Measurements from ENCODE around the gene C1QTNF1. TPM values are rescaled to one million over a fixed set of nuclear protein-coding genes. Genes with fewer than 3 reads are reported as not detected.
A peak's percentile ranks its signal among the peaks of the same experiment; 100 is the strongest.
"Not testable (repeated sequence)": the region's sequence is repeated elsewhere in the genome, so short reads cannot be mapped to it uniquely, and the experiment has no call there.

The C1QTNF1 gene
- total RNA-seq, 2 experiments from 2014 or later: 0.12 to 0.14 TPM

GRCh38 chr17:79008666-79009387 lies 15.1 kb upstream of the C1QTNF1 start:
- Mint-ChIP-seq H3K4me3 (peak overlapping the region; percentile 93), H3K27ac (peak overlapping the region; percentile 93), H3K27me3 (no peaks in the 10 kb centered on the region), H3K9me3 (no peaks in the 10 kb centered on the region), H3K36me3 (peaks cover 7% of the 10 kb centered on the region), H3K4me1 (peaks cover 31% of the 10 kb centered on the region)
- DNase-seq: no peak

DNA sequence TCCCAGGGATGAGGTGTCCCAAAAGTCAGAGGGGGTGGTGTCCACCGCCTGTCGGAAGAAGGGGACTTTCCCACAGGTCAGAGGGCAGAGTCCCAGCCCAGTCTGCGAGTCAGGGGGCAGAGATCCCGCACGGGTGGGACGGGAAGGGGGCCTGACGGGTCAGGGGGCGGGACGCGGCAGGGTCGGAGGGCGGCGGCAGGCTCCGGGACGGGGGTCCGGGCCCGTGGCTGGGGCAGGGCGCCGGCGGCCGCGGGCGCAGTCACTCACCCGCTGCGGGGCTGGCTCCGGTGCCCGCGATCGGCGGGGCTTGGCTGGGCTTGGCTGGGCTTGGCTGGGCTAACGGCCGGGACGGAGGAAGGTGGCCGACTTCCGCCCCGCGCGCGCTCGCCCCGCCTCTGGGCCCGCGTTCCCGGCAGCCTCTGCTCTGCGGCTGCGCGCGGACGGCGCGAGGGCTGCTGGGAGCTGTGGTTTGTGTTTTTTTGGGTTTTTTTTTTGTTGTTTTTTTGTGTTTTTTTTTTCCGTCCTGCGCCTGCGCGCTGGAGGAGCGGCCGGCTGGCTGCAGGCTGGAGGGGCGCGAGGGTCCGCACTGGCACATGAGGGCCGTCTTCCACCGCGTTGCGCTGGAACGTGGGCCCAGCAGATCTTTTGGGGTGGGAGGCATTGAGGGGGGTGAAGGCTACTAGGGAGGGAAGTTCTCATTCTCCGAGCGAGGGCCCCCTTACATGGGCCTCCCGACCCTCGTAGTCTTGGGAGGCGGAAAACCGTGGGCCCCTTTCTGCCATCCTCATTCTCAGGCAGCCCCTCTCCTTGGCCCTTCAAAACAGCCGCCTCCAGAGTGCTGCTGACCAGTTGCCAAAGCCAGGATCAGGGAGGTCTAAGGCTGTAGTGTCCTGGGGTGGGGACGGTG lies 14.3 kb upstream of the C1QTNF1 start, which contains the start of gene CANT1:
CANT1 (minus strand) TSS at position 368 of the 907 bp plus-strand sequence. CDS start 12,142 bp downstream, outside the sequence.
- H3K27me3 Mint-ChIP-seq: no peaks in the 10 kb centered on the region
- peaks cover 8% of the 10 kb centered on the region for H3K36me3 Mint-ChIP-seq
- peaks cover 31% of the 10 kb centered on the region for H3K4me1 Mint-ChIP-seq
- DNase-seq: peak; percentile 89
- peak within 1 kb of the TSS; percentile 93 for H3K27ac Mint-ChIP-seq
- peak within 1 kb of the TSS; percentile 93 for H3K4me3 Mint-ChIP-seq
- peaks cover 2% of the 10 kb centered on the region for H3K9me3 Mint-ChIP-seq

GRCh38 chr17:79010304-79010646 lies 13.7 kb upstream of the C1QTNF1 start:
- no peaks in the 10 kb centered on the region for H3K27me3 Mint-ChIP-seq
- H3K4me3 Mint-ChIP-seq: peak overlapping the region; percentile 92
- H3K9me3 Mint-ChIP-seq: peaks cover 2% of the 10 kb centered on the region
- peak overlapping the region; percentile 90 for H3K27ac Mint-ChIP-seq
- peaks cover 8% of the 10 kb centered on the region for H3K36me3 Mint-ChIP-seq
- peaks cover 31% of the 10 kb centered on the region for H3K4me1 Mint-ChIP-seq
- DNase-seq: no peak

DNA sequence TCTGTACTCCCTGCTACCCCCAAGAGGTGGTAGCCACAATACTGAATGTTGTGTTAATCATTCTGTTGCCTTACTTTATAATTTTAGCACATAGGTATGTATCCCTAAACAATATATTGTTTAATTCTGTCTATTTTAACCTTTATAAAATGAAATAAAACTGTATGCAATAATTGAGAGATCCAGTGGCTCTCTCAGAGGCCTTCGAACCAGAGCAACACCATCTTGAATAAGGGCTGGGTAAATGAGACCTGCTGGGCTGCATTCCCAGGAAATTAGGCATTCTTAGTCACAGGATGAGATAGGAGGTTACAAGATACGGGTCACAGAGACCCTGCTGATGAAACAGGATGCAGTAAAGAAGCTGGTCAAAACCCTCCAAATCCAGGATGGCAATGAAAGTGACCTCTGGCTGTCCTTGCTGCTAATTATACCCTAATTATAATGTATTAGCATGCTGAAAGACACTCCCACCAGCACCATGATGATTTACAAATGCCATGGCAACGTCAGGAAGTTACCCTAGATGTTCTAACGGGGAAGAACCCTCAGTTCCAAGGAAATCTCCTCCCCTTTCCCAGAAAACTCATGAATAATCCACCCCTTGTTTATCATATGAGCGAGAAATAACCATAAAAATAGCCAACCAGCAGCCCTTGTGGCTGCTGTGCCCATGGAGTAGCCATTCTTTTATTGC lies 12.4 kb upstream of the C1QTNF1 start:
- no peak for DNase-seq
- Mint-ChIP-seq H3K9me3 (peaks cover 3% of the 10 kb centered on the region), H3K4me1 (peaks cover 20% of the 10 kb centered on the region), H3K36me3 (peaks cover 10% of the 10 kb centered on the region), H3K27me3 (no peaks in the 10 kb centered on the region), H3K4me3 (no peak overlapping the region), H3K27ac (no peak overlapping the region)

GRCh38 chr17:79012563-79013134 lies 11.3 kb upstream of the C1QTNF1 start:
- no peak for DNase-seq
- Mint-ChIP-seq H3K36me3 (peaks cover 6% of the 10 kb centered on the region), H3K27ac (no peak overlapping the region), H3K4me3 (no peak overlapping the region), H3K27me3 (peaks cover 3% of the 10 kb centered on the region), H3K4me1 (peaks cover 11% of the 10 kb centered on the region), H3K9me3 (peaks cover 3% of the 10 kb centered on the region)

DNA sequence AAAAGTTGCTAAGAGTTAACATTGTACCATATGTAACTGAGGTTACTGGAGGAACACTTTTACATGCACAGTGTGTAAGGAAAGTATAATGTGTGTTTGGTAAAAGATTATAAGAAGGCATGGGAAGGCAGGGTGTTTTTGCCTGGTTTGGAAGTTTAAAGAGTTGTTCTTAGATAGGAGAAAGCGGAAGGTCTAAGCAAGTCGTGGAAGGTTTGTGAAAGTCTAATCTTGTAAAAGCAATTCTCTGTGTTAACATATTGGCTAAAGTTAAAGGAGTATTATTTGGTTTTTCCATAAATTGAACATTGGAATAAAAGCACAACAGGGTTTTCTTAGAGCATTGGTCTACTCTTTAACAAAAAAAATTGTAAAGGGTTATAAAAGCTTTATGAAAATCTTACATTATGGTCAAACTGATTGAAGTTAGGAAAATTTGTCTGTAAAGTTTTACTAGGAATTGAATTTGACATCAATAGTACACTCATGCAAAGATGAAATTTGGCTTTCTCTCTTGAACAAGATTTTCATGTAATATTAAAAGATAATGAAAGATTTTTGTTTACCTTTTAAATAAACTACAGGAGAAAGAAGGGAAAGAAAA lies 9.7 kb upstream of the C1QTNF1 start:
- Mint-ChIP-seq H3K36me3 (peaks cover 3% of the 10 kb centered on the region), H3K27me3 (peaks cover 3% of the 10 kb centered on the region)

DNA sequence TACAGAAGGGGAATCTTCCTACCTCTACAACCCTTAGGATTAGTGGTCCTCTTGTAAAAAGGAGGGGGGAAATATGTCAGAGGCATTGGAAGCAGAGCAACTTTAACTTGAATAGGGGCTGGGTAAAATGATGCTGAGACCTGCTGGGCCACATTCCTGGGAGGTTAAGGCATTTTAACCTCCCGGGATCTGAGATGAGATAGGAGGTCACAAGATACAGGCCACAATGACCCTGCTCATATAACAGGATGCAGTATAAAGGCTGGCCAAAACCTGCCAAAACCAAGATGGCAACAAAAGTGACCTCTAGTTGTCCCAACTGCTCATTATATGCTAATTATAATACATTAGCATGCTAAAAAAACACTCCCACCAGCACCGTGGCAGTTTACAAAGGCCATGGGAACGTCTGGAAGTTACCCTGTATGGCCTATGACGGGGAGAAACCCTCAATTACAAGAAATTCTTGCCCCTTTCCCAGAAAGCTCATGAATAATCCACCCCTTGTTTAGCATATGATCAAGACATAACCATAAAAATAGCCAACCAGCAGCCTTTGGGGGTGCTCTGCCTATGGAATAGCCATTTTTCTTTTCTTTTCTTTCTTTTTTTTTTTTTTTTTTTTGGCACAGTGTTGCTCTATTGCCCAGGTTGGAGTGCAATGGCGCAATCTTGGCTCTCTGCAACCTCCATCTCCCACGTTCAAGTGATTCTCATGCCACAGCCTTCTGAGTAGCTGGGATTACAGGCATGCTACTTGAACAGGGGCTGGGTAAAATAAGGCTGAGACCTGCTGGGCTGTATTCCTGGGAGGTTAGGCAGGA lies 6.2 kb upstream of the C1QTNF1 start:
- peaks cover 3% of the 10 kb centered on the region for H3K9me3 Mint-ChIP-seq
- no peak for DNase-seq
- no peak overlapping the region for H3K27ac Mint-ChIP-seq
- H3K4me3 Mint-ChIP-seq: no peak overlapping the region
- peaks cover 3% of the 10 kb centered on the region for H3K36me3 Mint-ChIP-seq
- peaks cover 6% of the 10 kb centered on the region for H3K27me3 Mint-ChIP-seq
- no peaks in the 10 kb centered on the region for H3K4me1 Mint-ChIP-seq

More for the DNA sequence above, 9.7 kb upstream of the C1QTNF1 start:
- Mint-ChIP-seq H3K4me1 (no peaks in the 10 kb centered on the region), H3K9me3 (peaks cover 3% of the 10 kb centered on the region), H3K27ac (no peak overlapping the region), H3K4me3 (no peak overlapping the region)
- no peak for DNase-seq

GRCh38 chr17:79018370-79018695 lies 5.6 kb upstream of the C1QTNF1 start:
- peaks cover 3% of the 10 kb centered on the region for H3K36me3 Mint-ChIP-seq
- no peak for DNase-seq
- no peaks in the 10 kb centered on the region for H3K4me1 Mint-ChIP-seq
- peaks cover 8% of the 10 kb centered on the region for H3K27me3 Mint-ChIP-seq
- H3K9me3 Mint-ChIP-seq: peaks cover 3% of the 10 kb centered on the region
- no peak overlapping the region for H3K27ac Mint-ChIP-seq
- H3K4me3 Mint-ChIP-seq: no peak overlapping the region

GRCh38 chr17:79019261-79019631 lies 4.7 kb upstream of the C1QTNF1 start:
- H3K4me1 Mint-ChIP-seq: peaks cover 4% of the 10 kb centered on the region
- no peak overlapping the region for H3K4me3 Mint-ChIP-seq
- DNase-seq: no peak
- peaks cover 2% of the 10 kb centered on the region for H3K9me3 Mint-ChIP-seq
- H3K27me3 Mint-ChIP-seq: peaks cover 14% of the 10 kb centered on the region
- peaks cover 1% of the 10 kb centered on the region for H3K36me3 Mint-ChIP-seq
- no peak overlapping the region for H3K27ac Mint-ChIP-seq

DNA sequence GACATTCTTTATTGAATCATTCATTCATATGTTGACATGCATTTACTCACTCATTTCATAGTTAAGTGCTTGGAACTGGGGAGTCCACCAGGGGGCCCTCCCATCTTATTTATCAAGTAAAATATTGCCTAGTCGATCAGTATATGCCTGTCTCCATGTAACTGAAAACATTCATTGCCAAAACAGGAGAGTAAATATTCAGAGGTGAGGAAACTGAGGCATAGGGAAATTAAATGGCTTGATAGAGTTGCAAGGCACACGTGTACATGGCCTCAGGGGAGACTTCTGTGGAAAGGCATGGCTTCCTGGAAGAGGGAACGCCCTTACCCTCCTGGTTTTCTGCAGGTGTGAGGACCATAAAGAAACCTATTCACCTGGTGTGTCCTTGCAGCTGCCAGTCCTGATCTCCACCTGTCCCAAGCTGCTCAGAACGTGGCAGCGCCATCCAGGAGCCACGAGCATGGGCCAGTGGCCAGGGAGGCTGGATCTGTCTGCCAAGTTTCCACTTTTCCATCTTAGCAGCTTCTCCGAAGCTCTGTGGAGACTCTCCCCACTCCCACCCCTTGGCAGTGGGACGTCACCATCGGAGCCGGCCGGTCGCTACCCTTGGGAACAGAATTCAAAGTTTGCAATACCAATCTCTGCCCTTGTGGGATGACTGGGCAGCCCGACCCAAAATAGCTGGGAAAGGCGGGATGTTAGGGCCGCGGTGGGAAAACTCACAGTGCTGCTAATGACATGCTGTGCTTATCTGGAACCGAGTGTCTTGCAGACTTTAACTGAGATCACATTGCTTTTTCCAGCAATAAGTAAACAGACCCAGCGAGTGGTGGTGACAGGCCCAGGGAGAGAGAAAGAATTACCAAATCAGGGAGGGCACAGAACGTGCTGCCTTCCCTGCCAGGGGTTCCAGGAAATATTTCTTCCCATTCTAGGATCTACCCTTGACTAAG lies 4.1 kb upstream of the C1QTNF1 start:
- Mint-ChIP-seq H3K4me3 (no peak overlapping the region), H3K9me3 (peaks cover 2% of the 10 kb centered on the region), H3K36me3 (peaks cover 1% of the 10 kb centered on the region), H3K27ac (no peak overlapping the region), H3K4me1 (peaks cover 7% of the 10 kb centered on the region), H3K27me3 (peaks cover 18% of the 10 kb centered on the region)
- DNase-seq: peak; percentile 32

DNA sequence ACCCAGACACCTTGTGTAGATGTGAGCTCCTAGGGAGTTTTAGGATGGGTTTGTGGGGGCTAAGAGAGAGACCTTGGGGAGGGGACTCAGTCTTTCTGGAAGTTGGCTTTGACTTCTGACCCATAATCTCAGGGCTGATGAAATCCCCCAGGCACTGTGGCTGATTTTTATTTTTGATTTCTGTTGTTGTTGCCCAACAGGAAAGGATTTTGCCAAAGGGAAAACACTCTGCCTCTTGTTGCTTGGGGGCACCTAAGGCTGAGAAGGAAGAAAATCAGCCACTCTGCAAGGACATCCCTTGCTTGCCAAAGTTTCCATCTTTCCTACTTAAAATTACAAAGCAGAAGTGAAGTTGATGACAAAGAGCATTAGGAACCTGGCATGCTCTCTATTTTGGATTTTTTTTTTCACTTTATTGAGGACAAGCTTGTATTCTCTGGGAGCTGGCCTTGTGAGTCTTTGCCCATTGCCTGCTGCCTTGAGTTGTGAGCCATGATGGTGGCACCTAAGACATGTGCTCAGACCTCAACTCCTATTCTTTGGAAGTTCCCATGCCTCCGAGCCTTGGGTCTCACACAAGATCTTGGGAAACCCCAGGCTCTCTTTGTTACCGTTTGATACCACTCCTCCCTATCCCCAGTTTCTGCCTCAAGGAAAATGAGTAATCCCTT lies 3.2 kb upstream of the C1QTNF1 start:
- H3K4me1 Mint-ChIP-seq: peaks cover 7% of the 10 kb centered on the region
- H3K36me3 Mint-ChIP-seq: peaks cover under 1% of the 10 kb centered on the region
- peaks cover 25% of the 10 kb centered on the region for H3K27me3 Mint-ChIP-seq
- H3K27ac Mint-ChIP-seq: no peak overlapping the region
- H3K9me3 Mint-ChIP-seq: peaks cover under 1% of the 10 kb centered on the region
- DNase-seq: no peak
- H3K4me3 Mint-ChIP-seq: no peak overlapping the region

DNA sequence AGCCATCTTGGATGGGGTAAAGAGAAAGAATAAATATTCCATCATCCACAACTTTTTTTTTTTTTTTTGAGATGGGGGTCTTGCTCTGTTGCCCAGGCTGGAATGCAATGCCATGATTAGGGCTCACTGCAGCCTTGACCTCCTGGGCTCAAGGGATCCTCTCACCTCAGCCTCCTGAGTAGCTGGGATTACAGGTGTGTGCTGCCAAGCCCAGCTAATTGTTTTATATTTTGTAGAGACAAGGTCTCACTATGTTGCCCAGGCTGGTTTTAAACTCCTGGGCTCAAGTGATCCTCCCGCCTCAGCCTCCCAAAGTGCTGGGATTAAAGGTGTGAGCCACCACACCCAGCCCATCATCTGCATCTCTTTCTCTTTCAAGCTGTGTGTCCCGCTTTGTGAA lies 2.0 kb upstream of the C1QTNF1 start:
- not testable (repeated sequence) for H3K4me1 Mint-ChIP-seq, H3K9me3 Mint-ChIP-seq, DNase-seq, H3K4me3 Mint-ChIP-seq, H3K36me3 Mint-ChIP-seq, H3K27ac Mint-ChIP-seq
- H3K27me3 Mint-ChIP-seq: peaks cover 27% of the 10 kb centered on the region
